A549 (cell line): ENCODE data around the gene CD1D. TPM values are rescaled to one million over a fixed set of nuclear protein-coding genes. Genes with fewer than 3 reads are reported as not detected.

Source experiments
- ATAC-seq, 2 experiments: fragments of 200-7000 bp in 1 of 2; fragments of >200 bp in 1 of 2; cut with Nextera tagmentation in 1 of 2; cut with Tn5 transposase in 1 of 2; 3 replicates each; pipeline versions ENCODE4 v1.8.0 to v1.9.1; 2018 to 2020; ENCODE audit warnings: mild to moderate bottlenecking in 1 of 2, moderate library complexity in 1 of 2
- CTCF ChIA-PET: fragments of 300-600 bp; sonication (Branson Sonifier 250); formaldehyde crosslinking; extraction: SDS; loops from one replicate; lab custom pipeline; 2021; ENCODE audit warnings: antibody characterized with exemption, inconsistent platforms; lab: Yijun Ruan, JAX
- POLR2A ChIA-PET: fragments of 350-600 bp; formaldehyde crosslinking; extraction: SDS; loops from one replicate; lab custom pipeline; 2021; ENCODE audit warnings: antibody characterized with exemption, inconsistent platforms; lab: Yijun Ruan, JAX
- DNase-seq, 2 experiments: peaks; one replicate each; pipeline versions ENCODE4 v3.0.0 to v3.0.0-alpha.2; 2011 to 2016; ENCODE audit warnings: low read depth in 1 of 2, low spot score in 1 of 2
- FAIRE-seq: peaks from 2 replicates; lab custom pipeline; 2011; peaks lifted over from hg19 to GRCh38; lab: Jason Lieb, UNC
- H3K27ac ChIP-seq, 2 experiments: fragments of >200 bp; sonication (Bioruptor Twin); formaldehyde crosslinking; 3 replicates each; pipeline ENCODE4 v1.5.1; 2016 to 2017
- H3K4me1 ChIP-seq: fragments of >200 bp; sonication (Bioruptor Twin); formaldehyde crosslinking; 3 replicates; pipeline ENCODE4 v1.6.1; 2016
- H3K4me2 ChIP-seq: fragments of >200 bp; sonication (Bioruptor Twin); formaldehyde crosslinking; 3 replicates; pipeline ENCODE4 v1.6.1; 2016
- H3K4me3 ChIP-seq: fragments of >200 bp; sonication (Bioruptor Twin); formaldehyde crosslinking; 3 replicates; pipeline ENCODE4 v1.5.1; 2016
- H3K9me3 ChIP-seq: fragments of >200 bp; sonication (Bioruptor Twin); formaldehyde crosslinking; 3 replicates; pipeline ENCODE4 v1.6.1; 2016
- ATOH8 ChIP-seq: fragments of 250-450 bp; sonication (Bioruptor Pico); IDR thresholded peaks from 2 replicates; pipeline ENCODE4 v1.5.0; 2020; ENCODE audit warnings: low read depth, mild to moderate bottlenecking, moderate library complexity
- BHLHE40 ChIP-seq: IDR thresholded peaks from 2 replicates; pipeline ENCODE4 v1.6.1; 2012; ENCODE audit warnings: low read depth, low read length, inconsistent platforms
- CBX8 ChIP-seq: fragments of 200-600 bp; sonication (generic); IDR thresholded peaks from 2 replicates; pipeline ENCODE4 v1.6.1; 2016
- CHD4 ChIP-seq: fragments of 200-600 bp; sonication (generic); IDR thresholded peaks from 2 replicates; pipeline ENCODE4 v1.6.1; 2016; ENCODE audit warnings: antibody characterized with exemption, mild to moderate bottlenecking, borderline replicate concordance
- EHF ChIP-seq: fragments of 250-450 bp; sonication (Bioruptor Pico); IDR thresholded peaks from 2 replicates; pipeline ENCODE4 v1.5.0; 2020; ENCODE audit warnings: mild to moderate bottlenecking
- FOSB ChIP-seq: fragments of 250-450 bp; sonication (Bioruptor Pico); IDR thresholded peaks from 2 replicates; pipeline ENCODE4 v1.5.0; 2020; ENCODE audit warnings: mild to moderate bottlenecking, moderate library complexity
- FOXS1 ChIP-seq: fragments of 250-450 bp; sonication (Bioruptor Pico); IDR thresholded peaks from 2 replicates; pipeline ENCODE4 v1.5.0; 2020; ENCODE audit warnings: mild to moderate bottlenecking, moderate library complexity
- GATA3 ChIP-seq: IDR thresholded peaks from 2 replicates; pipeline ENCODE4 v1.6.1; 2012; ENCODE audit warnings: borderline replicate concordance
- HES2 ChIP-seq: fragments of >200 bp; sonication (Bioruptor Twin); formaldehyde crosslinking; IDR thresholded peaks from 2 replicates; pipeline ENCODE4 v1.6.1; 2016
- HMGXB4 ChIP-seq: fragments of 250-450 bp; sonication (Bioruptor Pico); IDR thresholded peaks from 2 replicates; pipeline ENCODE4 v1.5.0; 2021; ENCODE audit warnings: mild to moderate bottlenecking, moderate library complexity, borderline replicate concordance
- JUNB ChIP-seq: fragments of >200 bp; sonication (Bioruptor Twin); formaldehyde crosslinking; IDR thresholded peaks from 2 replicates; pipeline ENCODE4 v1.6.1; 2016
- MAFK ChIP-seq: fragments of 450-650 bp; IDR thresholded peaks from 2 replicates; pipeline ENCODE4 v1.6.1; 2014; ENCODE audit not compliant: partially characterized antibody
- MAX ChIP-seq: IDR thresholded peaks from 2 replicates; pipeline ENCODE4 v1.6.1; 2012
- MYC ChIP-seq: IDR thresholded peaks from 2 replicates; pipeline ENCODE4 v1.6.1; 2012; ENCODE audit warnings: mild to moderate bottlenecking, inconsistent platforms, low read length, improper control_type of control experiment, borderline replicate concordance
- NFE2L2 ChIP-seq: fragments of 150-350 bp; conservative IDR thresholded peaks from 2 replicates; pipeline ENCODE4 v1.6.1; 2014; ENCODE audit warnings: low read length
- RFX5 ChIP-seq: fragments of 450-650 bp; IDR thresholded peaks from 2 replicates; pipeline ENCODE4 v1.7.1; 2014; ENCODE audit warnings: antibody characterized with exemption, mild to moderate bottlenecking, moderate library complexity
- RNF2 ChIP-seq: fragments of 200-600 bp; sonication (generic); IDR thresholded peaks from 2 replicates; pipeline ENCODE4 v1.6.1; 2016; ENCODE audit warnings: low read depth, mild to moderate bottlenecking, antibody characterized with exemption, moderate library complexity, borderline replicate concordance
- SMC3 ChIP-seq: fragments of >200 bp; sonication (Bioruptor Twin); formaldehyde crosslinking; IDR thresholded peaks from 3 replicates; pipeline ENCODE4 v1.6.1; 2018; ENCODE audit warnings: inconsistent platforms
- SREBF2 ChIP-seq: fragments of 450-650 bp; IDR thresholded peaks from 2 replicates; pipeline ENCODE4 v1.6.1; 2014; ENCODE audit warnings: mild to moderate bottlenecking, moderate library complexity
- TFCP2L1 ChIP-seq: fragments of 250-450 bp; sonication (Bioruptor Pico); IDR thresholded peaks from 2 replicates; pipeline ENCODE4 v1.5.0; 2021; ENCODE audit warnings: mild to moderate bottlenecking
- USF2 ChIP-seq: fragments of 450-650 bp; IDR thresholded peaks from 2 replicates; pipeline ENCODE4 v1.6.1; 2014; ENCODE audit warnings: antibody characterized with exemption
- ZC3H11A ChIP-seq: fragments of 450-650 bp; IDR thresholded peaks from 2 replicates; pipeline ENCODE4 v1.6.1; 2014; ENCODE audit warnings: antibody characterized with exemption, mild to moderate bottlenecking
- ZNF302 ChIP-seq: fragments of 250-450 bp; sonication (Bioruptor Pico); IDR thresholded peaks from 2 replicates; pipeline ENCODE4 v1.9.0; 2021; ENCODE audit warnings: inconsistent platforms, mild to moderate bottlenecking, moderate library complexity
- WGBS: methylation state at CpG from one replicate; pipeline ENCODE4 v1.1.6; 2017; ENCODE audit errors: missing lambda C conversion rate; 5-methylcytosine and 5-hydroxymethylcytosine counted together
- polyA plus RNA-seq, 4 experiments: library from polyadenylated mRNA; depleted of rRNA in 3 of 4; stranded (reverse); fragments of >200 nt; fragmentation: RNase III in 1 of 4; extraction: RNeasy Plus Mini Kit Qiagen cat#74134 plus additional on column Dnase treatment in 1 of 4; gene quantifications; 2 replicates in 3 of 4; 3 replicates in 1 of 4; pipeline ENCODE4 v1.2.3, GENCODE V29; 2011 to 2017

Gene CD1D
- polyA plus RNA-seq, 2 of the 4 experiments (the other 2 are of a cell fraction) = 0.04 TPM; not detected in 1

- 51% methylated on average over 4 of the region's 4 CpGs for WGBS
- POLR2A ChIA-PET = no interaction called here
These were observed 1.2 kb upstream of the CD1D start for GRCh38 chr1:158179301-158180041.

GRCh38 chr1:158181577-158181922, 855 bp downstream of the CD1D start:
- 0 out of 3 replicates have a peak, but pooled peaks cover 3% of the 10 kb centered on the region for H3K4me1 ChIP-seq
- CTCF ChIA-PET = no interaction called here
- peaks cover 2% of the 10 kb centered on the region; the same call in 2 of the 3 replicates for H3K9me3 ChIP-seq
- peak overlapping the region; percentile 77; the same call in 2 of the 3 replicates for H3K4me2 ChIP-seq
- H3K27ac ChIP-seq = no peak overlapping the region
- no peak for DNase-seq
- 43% methylated on average over 13 of the region's 13 CpGs for WGBS
- no peak for FAIRE-seq
- no peak for ATAC-seq
- POLR2A ChIA-PET = no interaction called here
- H3K4me3 ChIP-seq = peak overlapping the region; percentile 40; the same call in 2 of the 3 replicates
- TF ChIP-seq RFX5 = no peak
- TF ChIP-seq MAFK = no peak
- TF ChIP-seq SMC3 = no peak
- no peak for TF ChIP-seq HMGXB4 (CRISPR knock-in tag)
- TF ChIP-seq RNF2 = no peak
- no peak for TF ChIP-seq FOXS1 (CRISPR knock-in tag)
- no peak for TF ChIP-seq HES2
- TF ChIP-seq EHF (CRISPR knock-in tag) = no peak
- no peak for TF ChIP-seq ZNF302 (CRISPR knock-in tag)
- no peak for TF ChIP-seq CBX8
- TF ChIP-seq ZC3H11A = no peak
- TF ChIP-seq BHLHE40 = no peak
- TF ChIP-seq JUNB = no peak
- no peak for TF ChIP-seq SREBF2
- TF ChIP-seq NFE2L2 = no peak
- TF ChIP-seq MAX = no peak
- TF ChIP-seq GATA3 = no peak
- TF ChIP-seq TFCP2L1 (CRISPR knock-in tag) = no peak
- TF ChIP-seq ATOH8 (CRISPR knock-in tag) = no peak

More at GRCh38 chr1:158179301-158180041, 1.2 kb upstream of the CD1D start:
- ATAC-seq = no peak
- CTCF ChIA-PET = no interaction called here
- TF ChIP-seq NFE2L2 (no peak), USF2 (no peak), FOSB (no peak), MYC (no peak), SREBF2 (no peak), CHD4 (no peak)
- TF ChIP-seq, all 56 proteins: peak for 0
- Histone ChIP-seq H3K4me2 (no peak overlapping the region), H3K9me3 (peaks cover 2% of the 10 kb centered on the region; the same call in 2 of the 3 replicates), H3K4me3 (no peak overlapping the region), H3K4me1 (0 out of 3 replicates have a peak, but pooled peaks cover 3% of the 10 kb centered on the region), H3K27ac (no peak overlapping the region)
- DNase-seq (no peak), FAIRE-seq (no peak)
